Cardiac muscle cell (in vitro differentiated cells and primary cell): ENCODE measurements around the gene HYLS1. TPM values are rescaled to one million over a fixed set of nuclear protein-coding genes. Genes with fewer than 3 reads are reported as not detected.

Experiments
- DNase-seq, 2 donors: peaks; one replicate each; pipeline versions ENCODE4 v3.0.0 to v3.0.0-alpha.2; 2010 to 2017; ENCODE audit warnings: low read depth in 1 of 2, low spot score in 1 of 2
- H3K27ac ChIP-seq: fragments of 200-600 bp; sonication (generic); 2 replicates; pipeline ENCODE4 v1.5.1; 2016
- H3K27me3 ChIP-seq: fragments of 200-600 bp; sonication (generic); 2 replicates; pipeline ENCODE4 v1.6.0; 2016; ENCODE audit warnings: control low read depth
- H3K36me3 ChIP-seq: fragments of 200-600 bp; sonication (generic); 2 replicates; pipeline ENCODE4 v1.5.1; 2016; ENCODE audit warnings: control low read depth
- H3K4me1 ChIP-seq: fragments of 200-600 bp; sonication (generic); 2 replicates; pipeline ENCODE4 v1.8.1; 2017; ENCODE audit warnings: low read depth, mild to moderate bottlenecking, mixed run types
- H3K4me3 ChIP-seq: fragments of 200-600 bp; sonication (generic); 2 replicates; pipeline ENCODE4 v1.5.1; 2016; ENCODE audit warnings: mild to moderate bottlenecking
- H3K9me3 ChIP-seq: fragments of 200-600 bp; sonication (generic); 2 replicates; pipeline ENCODE4 v1.5.1; 2017; ENCODE audit warnings: low read depth, mild to moderate bottlenecking, control low read depth
- CTCF ChIP-seq: IDR thresholded peaks from 2 replicates; pipeline ENCODE4 v1.5.1; 2012; ENCODE audit warnings: low read depth, mild to moderate bottlenecking, low read length
- polyA plus RNA-seq: library from polyadenylated mRNA; unstranded; fragments of >200 nt; fragmentation: Nextera tagmentation; extraction: Ambion mirVana; gene quantifications from 2 replicates; pipeline ENCODE4 v1.2.1, GENCODE V29; 2016
- total RNA-seq: library from RNA; depleted of rRNA; stranded (reverse); fragments of >200 nt; gene quantifications from 2 replicates; pipeline ENCODE4 v1.2.3, GENCODE V29; 2016

Gene HYLS1
- total and polyA plus RNA-seq, 2 experiments from 2014 or later, result 3.3 to 4.8 TPM

- no peak for TF ChIP-seq CTCF
- Histone ChIP-seq H3K36me3 (no peaks in the 10 kb centered on the region), H3K27ac (no peak overlapping the region), H3K4me1 (peaks cover 5% of the 10 kb centered on the region), H3K27me3 (no peaks in the 10 kb centered on the region), H3K4me3 (no peak overlapping the region), H3K9me3 (no peaks in the 10 kb centered on the region)
- no peak for DNase-seq
Observed at GRCh38 chr11:125946712-125947418, 59.4 kb downstream of the HYLS1 start.

- TF ChIP-seq CTCF, result no peak
- no peak for DNase-seq
- Histone ChIP-seq H3K27ac (no peak overlapping the region), H3K4me1 (peaks cover 5% of the 10 kb centered on the region), H3K4me3 (no peak overlapping the region), H3K27me3 (no peaks in the 10 kb centered on the region), H3K9me3 (no peaks in the 10 kb centered on the region), H3K36me3 (no peaks in the 10 kb centered on the region)
Observed at GRCh38 chr11:125947419-125948277, 60.2 kb downstream of the HYLS1 start.

- TF ChIP-seq CTCF, result no peak
- H3K4me3 ChIP-seq, result no peak overlapping the region
- no peaks in the 10 kb centered on the region for H3K9me3 ChIP-seq
- peaks cover 5% of the 10 kb centered on the region for H3K4me1 ChIP-seq
- H3K27ac ChIP-seq, result no peak overlapping the region
- no peaks in the 10 kb centered on the region for H3K27me3 ChIP-seq
- no peak for DNase-seq
- no peaks in the 10 kb centered on the region for H3K36me3 ChIP-seq
Observed at GRCh38 chr11:125948278-125949051, 61.0 kb downstream of the HYLS1 start.

- Histone ChIP-seq H3K27me3 (no peaks in the 10 kb centered on the region), H3K9me3 (no peaks in the 10 kb centered on the region), H3K36me3 (no peaks in the 10 kb centered on the region), H3K4me3 (no peak overlapping the region), H3K4me1 (peaks cover 5% of the 10 kb centered on the region), H3K27ac (no peak overlapping the region)
- TF ChIP-seq CTCF, result no peak
- no peak for DNase-seq
Observed at GRCh38 chr11:125949271-125950177, 62.1 kb downstream of the HYLS1 start.

GRCh38 chr11:125950178-125950490 is 62.7 kb downstream of the HYLS1 start:
- no peaks in the 10 kb centered on the region for H3K9me3 ChIP-seq
- H3K4me1 ChIP-seq, result peaks cover 5% of the 10 kb centered on the region
- DNase-seq, result no peak
- no peaks in the 10 kb centered on the region for H3K36me3 ChIP-seq
- H3K27me3 ChIP-seq, result no peaks in the 10 kb centered on the region
- H3K4me3 ChIP-seq, result no peak overlapping the region
- no peak overlapping the region for H3K27ac ChIP-seq
- TF ChIP-seq CTCF, result no peak
